ENCODE data around the gene STK11IP. TPM values are rescaled to one million over a fixed set of nuclear protein-coding genes. Genes with fewer than 3 reads are reported as not detected.

The STK11IP gene
- polyA plus RNA-seq, 3 donors from 2014 or later = 12.6 to 18.4 (median 16.6) TPM

DNA sequence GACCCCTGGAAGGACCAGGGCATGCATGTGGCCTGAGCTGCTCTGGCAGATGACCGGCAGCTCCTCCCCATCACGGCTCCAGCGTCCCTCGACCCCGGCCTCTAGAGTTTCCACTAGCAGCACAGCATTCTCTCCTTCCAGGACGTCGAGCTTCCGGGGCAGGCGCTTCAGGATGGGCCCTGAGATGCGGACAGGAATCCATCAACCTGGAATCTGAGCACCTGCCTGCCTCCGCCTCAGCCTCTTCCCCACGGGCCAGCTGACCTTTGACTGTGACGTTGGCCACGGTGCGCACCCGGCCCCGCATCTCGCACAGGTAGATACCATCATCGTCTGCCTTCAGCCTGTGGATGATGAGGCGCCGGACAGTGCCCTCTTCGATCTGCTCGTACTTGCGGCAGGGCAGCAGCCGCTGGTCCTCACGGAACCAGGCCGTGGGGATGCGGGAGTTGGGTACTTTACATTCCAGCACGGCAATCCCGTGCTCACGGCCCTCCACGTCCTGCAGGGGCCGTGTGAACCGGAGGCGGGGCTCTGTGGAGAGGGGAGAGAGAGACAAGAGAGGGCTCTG lies 29.8 kb upstream of the STK11IP start:
- H3K9me3 Mint-ChIP-seq = peaks cover 0 to 2% (median 0%) of the 10 kb centered on the region in 6 donors
- peaks cover 4 to 21% (median 11%) of the 10 kb centered on the region in 3 donors for H3K27me3 Mint-ChIP-seq (ENCODE audit: low read depth in 3 of 3)
- no peak for DNase-seq
- no peak overlapping the region for H3K27ac Mint-ChIP-seq
- H3K36me3 Mint-ChIP-seq = no peaks in the 10 kb centered on the region
- peaks cover 0 to 6% of the 10 kb centered on the region in 2 donors for H3K4me1 Mint-ChIP-seq
- no peak overlapping the region for H3K4me3 Mint-ChIP-seq

DNA sequence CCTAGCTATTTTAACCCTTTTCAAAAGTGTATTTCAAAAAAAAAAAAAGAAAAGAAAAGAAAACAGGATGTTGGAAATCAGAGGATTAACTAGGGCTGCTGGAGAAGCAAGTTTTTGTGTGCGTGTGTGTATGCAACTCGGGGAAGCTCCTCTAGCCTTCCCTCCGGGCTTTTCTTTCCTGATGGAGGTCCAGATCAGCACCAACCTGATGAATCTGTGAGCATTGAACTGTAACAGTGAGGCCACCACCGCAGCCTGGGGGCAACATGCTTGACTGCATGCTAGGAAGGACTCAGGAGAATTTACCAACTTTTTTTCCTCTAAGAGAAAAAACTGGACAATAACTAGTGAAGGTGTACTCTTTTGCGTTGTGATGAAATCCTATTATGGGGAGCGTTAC lies 28.6 kb upstream of the STK11IP start:
- Mint-ChIP-seq H3K36me3 (no peaks in the 10 kb centered on the region), H3K4me3 (peak overlapping the region in 1 of 5 donors; percentile 21), H3K27me3 (ENCODE audit: low read depth in 3 of 3) (peaks cover 4 to 29% (median 14%) of the 10 kb centered on the region in 3 donors), H3K9me3 (peaks cover 0 to 2% (median 0%) of the 10 kb centered on the region in 6 donors), H3K27ac (no peak overlapping the region), H3K4me1 (peaks cover 0 to 6% of the 10 kb centered on the region in 2 donors)
- DNase-seq = no peak

DNA sequence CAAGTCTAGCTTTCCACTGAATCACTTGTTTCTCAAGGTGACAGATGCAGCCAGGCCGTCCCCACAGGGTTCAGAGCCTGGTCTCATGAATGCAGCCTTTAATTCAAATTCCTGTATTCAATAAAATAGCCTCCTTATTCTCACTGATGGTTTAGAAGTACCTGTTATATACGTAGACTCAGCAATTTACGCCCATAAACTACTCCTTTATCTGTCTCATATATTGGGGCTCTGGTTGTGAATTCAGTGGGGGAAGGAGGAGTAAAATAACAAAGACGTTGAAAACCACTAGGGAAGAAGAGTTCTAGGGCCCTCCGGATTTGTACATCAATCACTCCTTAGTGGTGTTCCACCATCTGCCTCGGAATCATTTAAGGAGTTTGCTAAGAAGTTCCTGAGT lies 28.0 kb upstream of the STK11IP start:
- Mint-ChIP-seq H3K4me3 (peak overlapping the region in 3 of 5 donors; percentile 15 to 74 (median 65)), H3K27me3 (ENCODE audit: low read depth in 3 of 3) (peaks cover 0 to 25% (median 14%) of the 10 kb centered on the region in 3 donors), H3K4me1 (peaks cover 0 to 6% of the 10 kb centered on the region in 2 donors), H3K9me3 (peaks cover 0 to 2% (median 0%) of the 10 kb centered on the region in 6 donors), H3K36me3 (no peaks in the 10 kb centered on the region), H3K27ac (no peak overlapping the region)
- no peak for DNase-seq

DNA sequence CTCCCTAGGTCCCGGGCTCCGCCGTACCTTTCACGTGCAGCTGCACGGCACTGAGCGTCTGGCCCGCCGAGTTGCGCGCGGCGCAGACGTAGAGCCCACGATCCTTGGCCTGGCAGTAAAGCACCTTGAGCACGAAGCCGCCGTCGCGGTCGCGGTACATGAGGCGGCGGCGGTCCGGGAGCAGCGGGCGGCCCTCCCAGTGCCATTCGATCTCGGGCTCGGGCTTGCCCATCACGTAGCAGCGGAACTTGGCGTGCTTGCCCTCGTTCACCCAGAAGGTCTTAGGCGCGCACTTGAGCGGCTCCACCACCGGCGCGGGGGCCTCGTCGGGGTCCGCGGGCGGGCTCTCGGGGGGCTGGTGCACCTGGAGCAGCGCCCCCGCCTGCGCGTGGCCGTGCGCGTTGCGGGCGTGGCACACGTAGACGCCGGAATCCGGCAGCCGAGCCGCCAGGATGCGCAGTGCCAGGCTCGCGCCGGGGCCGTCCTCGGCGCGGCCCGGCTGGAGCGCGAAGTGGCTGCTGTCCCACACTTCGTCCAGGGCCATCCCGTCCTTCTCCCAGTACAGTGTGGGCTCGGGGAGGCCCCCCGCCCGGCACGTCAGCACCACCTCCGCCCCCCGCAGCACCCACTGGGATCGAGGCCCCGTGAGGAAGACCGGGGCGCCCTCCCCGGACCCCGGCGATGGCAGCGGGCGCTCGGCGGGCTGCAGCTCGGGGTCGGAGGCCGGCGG lies 27.3 kb upstream of the STK11IP start:
- peaks cover 3 to 25% (median 14%) of the 10 kb centered on the region in 3 donors for H3K27me3 Mint-ChIP-seq (ENCODE audit: low read depth in 3 of 3)
- peak overlapping the region in 4 of 5 donors; percentile 40 to 50 (median 44) for H3K4me3 Mint-ChIP-seq
- no peak overlapping the region for H3K27ac Mint-ChIP-seq
- no peaks in the 10 kb centered on the region for H3K36me3 Mint-ChIP-seq
- peaks cover 0 to 6% of the 10 kb centered on the region in 2 donors for H3K4me1 Mint-ChIP-seq
- peaks cover 0 to 2% (median 0%) of the 10 kb centered on the region in 6 donors for H3K9me3 Mint-ChIP-seq
- no peak for DNase-seq

DNA sequence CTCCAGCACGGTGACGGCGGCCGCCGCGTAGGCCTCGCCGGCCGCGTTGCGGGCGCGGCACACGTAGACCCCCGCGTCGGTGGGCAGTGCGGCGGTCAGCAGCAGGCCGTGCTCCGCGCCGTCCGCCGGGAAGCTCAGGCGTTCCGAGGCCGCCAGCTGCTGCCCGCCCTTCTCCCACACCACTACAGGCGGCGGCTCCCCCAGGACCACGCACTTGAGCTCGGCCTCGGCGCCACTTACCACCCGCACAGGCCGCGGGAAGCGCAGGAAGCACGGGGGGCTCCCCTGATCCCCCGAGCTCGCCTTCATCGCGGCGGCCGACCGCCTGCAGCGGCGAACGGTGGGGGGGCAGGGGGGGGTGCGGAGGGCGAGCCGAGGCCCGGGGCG lies 26.7 kb upstream of the STK11IP start:
- Mint-ChIP-seq H3K4me1 (peaks cover 0 to 6% of the 10 kb centered on the region in 2 donors), H3K27me3 (ENCODE audit: low read depth in 3 of 3) (peaks cover 3 to 28% (median 14%) of the 10 kb centered on the region in 3 donors), H3K9me3 (peaks cover 0 to 2% (median 0%) of the 10 kb centered on the region in 6 donors), H3K36me3 (no peaks in the 10 kb centered on the region), H3K4me3 (no peak overlapping the region), H3K27ac (no peak overlapping the region)
- DNase-seq = no peak

DNA sequence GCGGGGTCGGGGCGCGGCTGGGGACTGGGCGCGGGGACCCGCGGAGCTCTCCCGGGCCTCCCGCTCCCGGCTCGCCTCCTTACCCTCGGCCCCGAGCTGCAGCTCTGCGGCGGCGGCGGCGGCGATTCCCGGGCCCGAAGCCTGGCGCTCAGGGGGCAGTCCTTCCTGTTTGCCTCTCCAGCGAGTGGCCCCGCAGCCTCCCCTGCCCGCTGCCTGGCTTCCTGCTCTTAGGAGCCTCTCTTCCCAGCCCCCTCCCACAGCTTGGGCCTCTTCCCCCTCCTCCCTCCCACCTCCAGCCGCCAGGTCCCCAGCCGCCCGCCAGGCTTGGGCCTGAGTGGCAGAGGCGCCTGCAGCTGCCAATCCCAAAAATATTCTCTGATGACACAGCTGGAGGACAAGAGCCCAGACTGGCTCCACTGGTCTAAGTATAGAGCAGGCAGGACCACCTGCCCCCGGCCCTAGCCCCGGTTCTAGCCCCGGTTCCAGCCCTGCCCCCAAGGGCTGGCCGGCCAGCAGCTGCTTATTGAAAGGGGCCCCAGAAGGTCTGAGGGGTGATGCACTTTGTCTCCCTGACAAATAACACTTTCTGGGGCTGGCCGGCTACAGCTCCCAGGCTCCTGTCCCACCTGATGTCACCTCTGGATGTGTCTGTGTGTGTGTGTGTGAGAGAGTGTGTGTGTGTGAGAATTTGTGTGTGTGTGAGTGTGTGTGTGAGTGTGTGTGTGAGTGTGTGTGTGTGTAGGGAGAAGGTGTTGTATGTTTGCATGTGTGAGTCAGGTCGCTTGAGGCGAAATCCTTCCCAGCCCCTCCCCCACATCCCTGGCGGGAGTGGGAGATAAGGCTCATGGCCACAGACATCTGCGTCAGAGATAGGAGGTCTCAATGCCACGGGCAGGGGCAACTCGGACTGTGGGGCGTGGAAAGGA lies 26.1 kb upstream of the STK11IP start, which contains the start of gene OBSL1:
TSS of gene OBSL1 (minus strand) at position 229 of the 926 bp plus-strand sequence. CDS start 307 bp downstream, outside the sequence.
- H3K4me3 Mint-ChIP-seq = peak within 1 kb of the TSS in 4 of 5 donors; percentile 4 to 66 (median 28)
- peaks cover 3 to 32% (median 19%) of the 10 kb centered on the region in 3 donors for H3K27me3 Mint-ChIP-seq (ENCODE audit: low read depth in 3 of 3)
- no peaks in the 10 kb centered on the region for H3K36me3 Mint-ChIP-seq
- DNase-seq = no peak
- peaks cover 0 to 6% of the 10 kb centered on the region in 2 donors for H3K4me1 Mint-ChIP-seq
- peaks cover 0 to 2% (median 0%) of the 10 kb centered on the region in 6 donors for H3K9me3 Mint-ChIP-seq
- no peak within 1 kb of the TSS for H3K27ac Mint-ChIP-seq

DNA sequence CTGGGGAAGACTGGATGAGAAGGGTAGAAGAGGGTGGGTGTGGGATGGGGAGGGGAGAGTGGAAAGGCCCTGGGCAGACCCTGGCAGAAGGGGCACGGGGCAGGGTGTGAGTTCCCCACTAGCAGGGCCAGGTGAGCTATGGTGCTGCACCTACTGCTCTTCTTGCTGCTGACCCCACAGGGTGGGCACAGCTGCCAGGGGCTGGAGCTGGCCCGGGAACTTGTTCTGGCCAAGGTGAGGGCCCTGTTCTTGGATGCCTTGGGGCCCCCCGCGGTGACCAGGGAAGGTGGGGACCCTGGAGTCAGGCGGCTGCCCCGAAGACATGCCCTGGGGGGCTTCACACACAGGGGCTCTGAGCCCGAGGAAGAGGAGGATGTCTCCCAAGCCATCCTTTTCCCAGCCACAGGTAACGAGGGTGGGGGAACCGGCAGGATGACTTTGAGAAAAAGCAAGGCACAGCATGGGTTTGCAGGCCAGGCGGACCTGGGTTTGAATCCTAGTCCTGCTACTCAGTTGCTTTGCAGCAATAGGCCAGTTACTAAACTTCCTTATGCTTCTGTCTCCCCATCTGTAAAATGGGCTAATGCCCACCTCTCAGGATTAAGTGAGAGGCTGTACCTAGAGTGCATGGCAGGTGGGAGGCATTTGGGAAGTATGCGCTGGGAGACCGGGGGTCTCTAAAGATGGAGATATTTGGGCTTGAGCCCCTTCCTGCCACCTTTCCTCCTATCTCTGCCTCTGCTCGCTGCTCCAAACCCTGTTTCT lies 25.2 kb upstream of the STK11IP start, which contains the start of gene INHA:
TSS of gene INHA (plus strand) at position 74 of the 765 bp plus-strand sequence. CDS start at position 139, 65 bp downstream.
- peak within 1 kb of the TSS in 4 of 5 donors; percentile 4 to 66 (median 28) for H3K4me3 Mint-ChIP-seq
- H3K27me3 Mint-ChIP-seq (ENCODE audit: low read depth in 3 of 3) = peaks cover 3 to 33% (median 19%) of the 10 kb centered on the region in 3 donors
- H3K36me3 Mint-ChIP-seq = no peaks in the 10 kb centered on the region
- no peak for DNase-seq
- H3K27ac Mint-ChIP-seq = no peak within 1 kb of the TSS
- peaks cover 0 to 6% of the 10 kb centered on the region in 2 donors for H3K4me1 Mint-ChIP-seq
- peaks cover 0 to 2% (median 0%) of the 10 kb centered on the region in 6 donors for H3K9me3 Mint-ChIP-seq

DNA sequence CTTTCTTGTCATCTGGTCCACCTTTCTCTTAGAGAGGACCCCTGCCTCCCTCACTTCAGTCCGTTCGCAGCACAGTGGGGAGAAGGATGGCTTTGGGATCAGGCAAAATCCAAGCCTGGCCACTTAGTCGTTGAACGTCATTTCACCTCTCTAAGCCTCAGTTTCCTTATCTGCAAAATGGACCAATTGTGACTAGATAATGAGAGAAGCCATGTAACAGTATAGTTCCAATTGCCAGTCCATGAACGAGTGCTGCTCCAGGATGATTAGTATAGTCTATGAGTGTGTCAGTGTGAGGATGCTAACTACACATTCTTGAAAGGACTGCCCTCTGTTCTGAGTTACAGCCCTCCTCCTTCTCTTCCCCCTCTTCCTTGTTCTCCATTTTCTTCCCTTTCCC lies 24.5 kb upstream of the STK11IP start:
- Mint-ChIP-seq H3K4me3 (peak overlapping the region in 1 of 5 donors; percentile 21), H3K27me3 (ENCODE audit: low read depth in 3 of 3) (peaks cover 3 to 33% (median 17%) of the 10 kb centered on the region in 3 donors), H3K36me3 (no peaks in the 10 kb centered on the region), H3K27ac (no peak overlapping the region), H3K9me3 (peaks cover 0 to 2% (median 0%) of the 10 kb centered on the region in 6 donors), H3K4me1 (peaks cover 0 to 6% of the 10 kb centered on the region in 2 donors)
- DNase-seq = no peak

DNA sequence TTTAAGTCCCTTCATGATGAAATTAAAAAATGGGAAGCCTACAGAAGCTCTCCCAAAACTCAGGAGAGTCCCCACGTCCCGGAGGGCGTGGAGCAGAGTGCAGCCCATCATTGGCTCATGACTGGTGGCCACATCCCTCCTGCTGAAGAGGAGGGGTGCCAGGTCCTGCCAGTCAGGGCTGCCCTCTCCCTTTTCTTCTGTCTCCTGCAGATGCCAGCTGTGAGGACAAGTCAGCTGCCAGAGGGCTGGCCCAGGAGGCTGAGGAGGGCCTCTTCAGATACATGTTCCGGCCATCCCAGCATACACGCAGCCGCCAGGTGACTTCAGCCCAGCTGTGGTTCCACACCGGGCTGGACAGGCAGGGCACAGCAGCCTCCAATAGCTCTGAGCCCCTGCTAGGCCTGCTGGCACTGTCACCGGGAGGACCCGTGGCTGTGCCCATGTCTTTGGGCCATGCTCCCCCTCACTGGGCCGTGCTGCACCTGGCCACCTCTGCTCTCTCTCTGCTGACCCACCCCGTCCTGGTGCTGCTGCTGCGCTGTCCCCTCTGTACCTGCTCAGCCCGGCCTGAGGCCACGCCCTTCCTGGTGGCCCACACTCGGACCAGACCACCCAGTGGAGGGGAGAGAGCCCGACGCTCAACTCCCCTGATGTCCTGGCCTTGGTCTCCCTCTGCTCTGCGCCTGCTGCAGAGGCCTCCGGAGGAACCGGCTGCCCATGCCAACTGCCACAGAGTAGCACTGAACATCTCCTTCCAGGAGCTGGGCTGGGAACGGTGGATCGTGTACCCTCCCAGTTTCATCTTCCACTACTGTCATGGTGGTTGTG lies 23.0 kb upstream of the STK11IP start:
- Mint-ChIP-seq H3K4me1 (peaks cover 0 to 5% of the 10 kb centered on the region in 2 donors), H3K27me3 (ENCODE audit: low read depth in 3 of 3) (peaks cover 3 to 29% (median 13%) of the 10 kb centered on the region in 3 donors), H3K36me3 (no peaks in the 10 kb centered on the region), H3K4me3 (no peak overlapping the region), H3K9me3 (peaks cover 0 to under 1% (median 0%) of the 10 kb centered on the region in 6 donors), H3K27ac (no peak overlapping the region)
- DNase-seq = no peak

DNA sequence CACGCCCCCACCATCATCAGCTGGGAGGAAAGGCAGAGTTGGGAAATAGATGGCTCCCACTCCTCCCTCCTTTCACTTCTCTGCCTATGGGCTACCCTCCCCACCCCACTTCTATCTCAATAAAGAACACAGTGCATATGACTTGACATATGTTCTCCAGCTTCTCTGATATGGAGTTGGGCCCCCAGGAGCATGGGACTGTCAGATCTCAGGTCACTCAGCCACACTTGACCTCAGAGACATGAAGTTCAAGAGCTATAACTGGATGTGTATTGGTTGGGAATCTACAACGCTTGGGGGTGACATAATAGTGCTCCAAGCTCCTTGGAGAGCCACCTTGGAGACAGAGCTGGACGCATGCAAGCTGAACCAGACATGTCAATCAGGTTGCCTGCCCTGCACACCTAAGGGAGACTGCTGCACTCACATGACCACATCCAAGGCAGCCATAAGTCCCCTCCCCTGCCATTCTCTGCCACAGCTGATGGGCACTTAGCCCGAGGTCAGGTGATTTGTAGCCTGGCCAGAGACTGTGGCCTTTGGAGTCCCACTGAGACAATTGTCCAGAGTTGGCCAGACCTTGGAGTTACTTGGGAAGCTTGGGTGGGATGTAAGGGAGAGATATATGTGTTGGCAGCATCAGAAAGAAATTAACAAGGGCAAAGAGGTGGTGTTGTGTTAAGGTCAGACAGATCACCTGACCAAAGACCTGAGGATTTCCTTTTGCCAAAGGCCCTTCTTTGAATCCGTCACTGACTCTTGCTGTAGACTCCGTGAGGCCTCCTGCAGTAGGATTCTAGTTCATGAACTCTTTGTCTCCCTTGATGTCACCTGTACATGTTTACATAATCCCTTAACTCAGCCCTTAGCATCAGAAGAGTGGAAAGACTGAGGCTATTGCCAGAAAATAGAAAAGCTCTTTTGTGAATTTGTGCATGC lies 21.8 kb upstream of the STK11IP start:
- peaks cover 0 to 3% of the 10 kb centered on the region in 2 donors for H3K4me1 Mint-ChIP-seq
- no peaks in the 10 kb centered on the region for H3K9me3 Mint-ChIP-seq
- no peaks in the 10 kb centered on the region for H3K36me3 Mint-ChIP-seq
- no peak overlapping the region for H3K27ac Mint-ChIP-seq
- no peak for DNase-seq
- no peak overlapping the region for H3K4me3 Mint-ChIP-seq
- peaks cover 3 to 29% (median 13%) of the 10 kb centered on the region in 3 donors for H3K27me3 Mint-ChIP-seq (ENCODE audit: low read depth in 3 of 3)

Measured in immature natural killer cell (primary cell).